OCI-LY1 (cell line): ENCODE data around the gene GLRX5.

Experiments used
- EZH2 ChIP-seq: fragments of 200-600 bp; sonication (generic), shearing (Covaris generic); IDR thresholded peaks from 2 replicates; pipeline ENCODE4 v1.8.0; 2017; ENCODE audit warnings: borderline replicate concordance, mixed run types, mild to moderate bottlenecking, antibody characterized with exemption, low read length, moderate library complexity, mixed read lengths
- TF ChIP-seq, protein P1 (sequence below): fragments of 200-600 bp; sonication (generic), shearing (Covaris generic); IDR thresholded peaks from 2 replicates; pipeline ENCODE4 v1.5.1; 2017; ENCODE audit warnings: mild to moderate bottlenecking, antibody characterized with exemption, low read length, moderate library complexity, mixed read lengths

DNA sequence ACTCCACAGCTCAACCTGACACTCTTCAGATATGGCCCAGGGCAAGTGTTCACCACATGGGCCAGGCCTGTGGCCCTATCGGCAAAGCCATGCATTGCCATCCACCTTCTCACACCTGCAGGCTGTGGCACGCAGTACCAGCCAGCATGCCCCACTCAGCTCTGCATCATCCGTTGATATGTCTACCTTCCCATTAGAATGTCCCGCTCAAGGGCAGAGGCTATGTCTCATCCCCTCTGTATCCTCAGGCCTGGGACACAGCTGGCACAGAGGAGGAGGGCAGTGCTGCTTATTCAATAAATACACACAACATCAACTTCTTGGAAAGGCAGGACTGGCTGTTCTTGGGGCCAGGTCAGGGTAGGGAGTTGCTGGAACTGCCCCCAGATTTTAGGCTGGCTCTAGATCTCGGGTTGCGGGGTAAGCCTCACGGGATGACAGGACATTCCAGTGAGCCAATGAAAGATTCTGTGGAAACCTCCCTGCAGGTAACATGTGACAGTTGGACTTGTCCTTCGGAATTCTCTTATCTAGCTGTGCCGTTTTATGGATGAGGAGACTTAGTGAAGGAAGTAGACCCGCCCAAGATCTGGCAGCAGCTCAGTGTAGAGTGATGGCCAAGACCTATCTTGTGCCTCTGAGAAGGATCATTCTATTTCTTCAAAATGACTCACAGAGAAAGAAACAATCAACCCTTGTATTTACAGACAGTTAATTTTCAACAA is 44.0 kb upstream of the GLRX5 start:
- TF ChIP-seq, protein P1, sequence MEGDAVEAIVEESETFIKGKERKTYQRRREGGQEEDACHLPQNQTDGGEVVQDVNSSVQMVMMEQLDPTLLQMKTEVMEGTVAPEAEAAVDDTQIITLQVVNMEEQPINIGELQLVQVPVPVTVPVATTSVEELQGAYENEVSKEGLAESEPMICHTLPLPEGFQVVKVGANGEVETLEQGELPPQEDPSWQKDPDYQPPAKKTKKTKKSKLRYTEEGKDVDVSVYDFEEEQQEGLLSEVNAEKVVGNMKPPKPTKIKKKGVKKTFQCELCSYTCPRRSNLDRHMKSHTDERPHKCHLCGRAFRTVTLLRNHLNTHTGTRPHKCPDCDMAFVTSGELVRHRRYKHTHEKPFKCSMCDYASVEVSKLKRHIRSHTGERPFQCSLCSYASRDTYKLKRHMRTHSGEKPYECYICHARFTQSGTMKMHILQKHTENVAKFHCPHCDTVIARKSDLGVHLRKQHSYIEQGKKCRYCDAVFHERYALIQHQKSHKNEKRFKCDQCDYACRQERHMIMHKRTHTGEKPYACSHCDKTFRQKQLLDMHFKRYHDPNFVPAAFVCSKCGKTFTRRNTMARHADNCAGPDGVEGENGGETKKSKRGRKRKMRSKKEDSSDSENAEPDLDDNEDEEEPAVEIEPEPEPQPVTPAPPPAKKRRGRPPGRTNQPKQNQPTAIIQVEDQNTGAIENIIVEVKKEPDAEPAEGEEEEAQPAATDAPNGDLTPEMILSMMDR: no peak
- TF ChIP-seq EZH2: no peak
